ENCODE results near the gene CAMK2N1. TPM values are rescaled to one million over a fixed set of nuclear protein-coding genes. Genes with fewer than 3 reads are reported as not detected.

CAMK2N1 gene
- total RNA-seq, 1 experiment from 2014 or later = 4.4 TPM

DNA sequence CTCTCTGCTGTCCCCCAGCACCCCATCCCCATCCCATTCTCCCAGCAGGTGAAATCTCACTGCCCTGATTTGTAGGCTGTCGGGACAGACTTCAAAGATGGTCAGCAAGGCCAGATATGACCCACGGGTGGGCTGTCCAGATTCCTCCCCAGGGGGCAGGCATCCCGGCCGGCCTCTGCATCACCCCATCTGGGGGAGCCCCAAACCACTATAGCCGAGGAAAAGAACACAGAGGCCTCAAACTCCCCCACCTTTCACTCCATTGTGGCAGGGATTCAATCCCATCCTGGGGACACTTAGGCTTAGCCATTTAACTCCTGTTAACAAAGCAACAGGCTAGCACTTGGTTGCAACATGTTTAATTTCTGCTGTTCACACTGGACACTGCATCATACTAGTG lies 13.1 kb upstream of the CAMK2N1 start:
- no TSS peak for BruUV-seq (replicated peaks)
- CTCF ChIA-PET = interaction anchor here (0.5 to 0.7 kb wide), 2 partner anchors 8 to 16 kb away, joined by 4 to 6 read pairs; no protein-coding TSS in a partner anchor
- intact Hi-C loops (cut with micrococcal nuclease; ENCODE audit: unreplicated experiment) = no loop called here

DNA sequence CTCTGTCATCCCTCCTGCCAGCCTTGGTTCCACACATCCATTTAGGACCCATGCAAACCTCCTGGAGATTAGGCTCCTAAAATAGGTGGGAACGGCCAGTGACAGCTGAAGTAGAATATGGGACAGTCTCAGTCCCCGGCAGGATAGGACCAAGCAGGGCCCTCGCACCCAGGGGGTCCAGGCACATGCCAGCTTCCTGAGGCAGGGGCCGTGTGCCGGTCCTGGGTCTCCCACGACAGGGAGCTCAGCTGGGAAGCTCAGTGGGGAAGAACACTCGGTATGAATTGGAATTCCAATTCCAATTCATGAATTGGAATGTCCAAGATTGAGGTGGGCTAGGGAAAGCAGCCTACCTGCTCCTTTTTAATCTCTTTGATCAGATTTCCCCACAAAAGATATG lies 12.1 kb upstream of the CAMK2N1 start:
- peaks cover 8% of the 10 kb centered on the region for H3K36me3 ChIP-seq (ENCODE audit: control insufficient read depth, insufficient read depth, low read length)
- DNase-seq (ENCODE audit: low read depth, low spot score) (no peak), ATAC-seq (no peak)
- CTCF ChIA-PET = no interaction called here
- H3K4me3 ChIP-seq (ENCODE audit: low read depth in 2 of 2, low read length in 2 of 2) = no peak overlapping the region
- POLR2A ChIA-PET = no interaction called here
- H3K9me3 ChIP-seq (ENCODE audit: control insufficient read depth, insufficient read depth, low read depth, low read length) = no peaks in the 10 kb centered on the region
- TF ChIP-seq POLR2AphosphoS5 (IDR thresholded peaks at IDR 0.05; ENCODE audit: low read depth, low read length) (no peak), TCF7L2 (IDR thresholded peaks at IDR 0.05; ENCODE audit: low read depth, low read length) (no peak), SIN3A (IDR thresholded peaks at IDR 0.05; ENCODE audit: borderline replicate concordance, insufficient read depth, low read depth, low read length) (no peak)
- TF ChIP-seq, protein P1, sequence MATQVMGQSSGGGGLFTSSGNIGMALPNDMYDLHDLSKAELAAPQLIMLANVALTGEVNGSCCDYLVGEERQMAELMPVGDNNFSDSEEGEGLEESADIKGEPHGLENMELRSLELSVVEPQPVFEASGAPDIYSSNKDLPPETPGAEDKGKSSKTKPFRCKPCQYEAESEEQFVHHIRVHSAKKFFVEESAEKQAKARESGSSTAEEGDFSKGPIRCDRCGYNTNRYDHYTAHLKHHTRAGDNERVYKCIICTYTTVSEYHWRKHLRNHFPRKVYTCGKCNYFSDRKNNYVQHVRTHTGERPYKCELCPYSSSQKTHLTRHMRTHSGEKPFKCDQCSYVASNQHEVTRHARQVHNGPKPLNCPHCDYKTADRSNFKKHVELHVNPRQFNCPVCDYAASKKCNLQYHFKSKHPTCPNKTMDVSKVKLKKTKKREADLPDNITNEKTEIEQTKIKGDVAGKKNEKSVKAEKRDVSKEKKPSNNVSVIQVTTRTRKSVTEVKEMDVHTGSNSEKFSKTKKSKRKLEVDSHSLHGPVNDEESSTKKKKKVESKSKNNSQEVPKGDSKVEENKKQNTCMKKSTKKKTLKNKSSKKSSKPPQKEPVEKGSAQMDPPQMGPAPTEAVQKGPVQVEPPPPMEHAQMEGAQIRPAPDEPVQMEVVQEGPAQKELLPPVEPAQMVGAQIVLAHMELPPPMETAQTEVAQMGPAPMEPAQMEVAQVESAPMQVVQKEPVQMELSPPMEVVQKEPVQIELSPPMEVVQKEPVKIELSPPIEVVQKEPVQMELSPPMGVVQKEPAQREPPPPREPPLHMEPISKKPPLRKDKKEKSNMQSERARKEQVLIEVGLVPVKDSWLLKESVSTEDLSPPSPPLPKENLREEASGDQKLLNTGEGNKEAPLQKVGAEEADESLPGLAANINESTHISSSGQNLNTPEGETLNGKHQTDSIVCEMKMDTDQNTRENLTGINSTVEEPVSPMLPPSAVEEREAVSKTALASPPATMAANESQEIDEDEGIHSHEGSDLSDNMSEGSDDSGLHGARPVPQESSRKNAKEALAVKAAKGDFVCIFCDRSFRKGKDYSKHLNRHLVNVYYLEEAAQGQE (IDR thresholded peaks at IDR 0.05; ENCODE audit: insufficient read depth in 1 of 2, low read depth in 2 of 2, low read length in 1 of 2) = no peak
- TF ChIP-seq, protein P2, sequence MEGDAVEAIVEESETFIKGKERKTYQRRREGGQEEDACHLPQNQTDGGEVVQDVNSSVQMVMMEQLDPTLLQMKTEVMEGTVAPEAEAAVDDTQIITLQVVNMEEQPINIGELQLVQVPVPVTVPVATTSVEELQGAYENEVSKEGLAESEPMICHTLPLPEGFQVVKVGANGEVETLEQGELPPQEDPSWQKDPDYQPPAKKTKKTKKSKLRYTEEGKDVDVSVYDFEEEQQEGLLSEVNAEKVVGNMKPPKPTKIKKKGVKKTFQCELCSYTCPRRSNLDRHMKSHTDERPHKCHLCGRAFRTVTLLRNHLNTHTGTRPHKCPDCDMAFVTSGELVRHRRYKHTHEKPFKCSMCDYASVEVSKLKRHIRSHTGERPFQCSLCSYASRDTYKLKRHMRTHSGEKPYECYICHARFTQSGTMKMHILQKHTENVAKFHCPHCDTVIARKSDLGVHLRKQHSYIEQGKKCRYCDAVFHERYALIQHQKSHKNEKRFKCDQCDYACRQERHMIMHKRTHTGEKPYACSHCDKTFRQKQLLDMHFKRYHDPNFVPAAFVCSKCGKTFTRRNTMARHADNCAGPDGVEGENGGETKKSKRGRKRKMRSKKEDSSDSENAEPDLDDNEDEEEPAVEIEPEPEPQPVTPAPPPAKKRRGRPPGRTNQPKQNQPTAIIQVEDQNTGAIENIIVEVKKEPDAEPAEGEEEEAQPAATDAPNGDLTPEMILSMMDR (IDR thresholded peaks at IDR 0.05) = no peak
- in situ Hi-C loops (cut with HindIII; ENCODE audit: low pct_unique_long_range_greater_than_20kb, low sequenced_read_pairs) (no loop called here), intact Hi-C loops (cut with micrococcal nuclease; ENCODE audit: unreplicated experiment) (no loop called here)
- no peaks in the 10 kb centered on the region for H3K27me3 ChIP-seq (ENCODE audit: control insufficient read depth, insufficient read depth, low read length)
- no peaks in the 10 kb centered on the region for H3K4me1 ChIP-seq (ENCODE audit: control insufficient read depth, insufficient read depth, low read length)
- H3K27ac ChIP-seq (ENCODE audit: low read length) = no peak overlapping the region
- BruUV-seq (replicated peaks) = no TSS peak

More for the DNA sequence above, 13.1 kb upstream of the CAMK2N1 start:
- no peaks in the 10 kb centered on the region for H3K4me1 ChIP-seq (ENCODE audit: control insufficient read depth, insufficient read depth, low read length)
- H3K9me3 ChIP-seq (ENCODE audit: control insufficient read depth, insufficient read depth, low read depth, low read length) = no peaks in the 10 kb centered on the region
- no peaks in the 10 kb centered on the region for H3K27me3 ChIP-seq (ENCODE audit: control insufficient read depth, insufficient read depth, low read length)
- peaks cover 8% of the 10 kb centered on the region for H3K36me3 ChIP-seq (ENCODE audit: control insufficient read depth, insufficient read depth, low read length)
- ATAC-seq (no peak), DNase-seq (ENCODE audit: low read depth, low spot score) (no peak)
- no peak overlapping the region for H3K27ac ChIP-seq (ENCODE audit: low read length)
- in situ Hi-C loops (cut with HindIII; ENCODE audit: low pct_unique_long_range_greater_than_20kb, low sequenced_read_pairs) = no loop called here
- POLR2A ChIA-PET = no interaction called here
- TF ChIP-seq, protein P2 (IDR thresholded peaks at IDR 0.05) = no peak
- no peak for TF ChIP-seq TCF7L2 (IDR thresholded peaks at IDR 0.05; ENCODE audit: low read depth, low read length)
- H3K4me3 ChIP-seq (ENCODE audit: low read depth in 2 of 2, low read length in 2 of 2) = no peak overlapping the region

Data from Panc1 (cell line).